SK-N-SH (cell line): ENCODE measurements around the gene ADAP2. TPM values are rescaled to one million over a fixed set of nuclear protein-coding genes. Genes with fewer than 3 reads are reported as not detected.

Source experiments
- CTCF ChIA-PET: fragments of 300-600, 350-600 bp; formaldehyde crosslinking; extraction: SDS; loops from one replicate; lab custom pipeline; 2021; lab: Yijun Ruan, JAX
- POLR2A ChIA-PET: fragments of 350-600 bp; sonication (Branson Sonifier 250); formaldehyde crosslinking; extraction: SDS; loops from one replicate; lab custom pipeline; 2020; ENCODE audit warnings: antibody characterized with exemption, inconsistent platforms; lab: Yijun Ruan, JAX
- DNase-seq: peaks from one replicate; pipeline ENCODE4 v3.0.0; 2012
- H2AFZ ChIP-seq: fragments of 200-600 bp; sonication (generic); 2 replicates; pipeline ENCODE4 v1.8.1; 2016; ENCODE audit warnings: antibody characterized with exemption, mild to moderate bottlenecking, low read depth
- H3F3A ChIP-seq: fragments of 200-600 bp; sonication (generic); replicated peaks from 2 replicates; pipeline ENCODE3; 2016; ENCODE audit warnings: antibody characterized with exemption, mild to moderate bottlenecking; ENCODE audit not compliant: insufficient read depth
- H3K27ac ChIP-seq, 2 experiments: fragments of 200-500 bp in 1 of 2; fragments of 200-600 bp in 1 of 2; sonication (Bioruptor generic) in 1 of 2; sonication (generic), shearing (Covaris generic) in 1 of 2; 2 replicates each; pipeline versions ENCODE4 v1.5.1 to v1.6.1; 2014 to 2016; ENCODE audit warnings: low read depth in 2 of 2, inconsistent platforms in 1 of 2, low read length in 1 of 2, mild to moderate bottlenecking in 1 of 2, mixed read lengths in 1 of 2
- H3K27me3 ChIP-seq: fragments of 200-600 bp; sonication (generic), shearing (Covaris generic); 2 replicates; pipeline ENCODE4 v1.6.1; 2016; ENCODE audit warnings: mixed run types; ENCODE audit not compliant: insufficient read depth
- H3K36me3 ChIP-seq, 2 experiments: fragments of 200-500 bp in 1 of 2; fragments of 200-600 bp in 1 of 2; sonication (Bioruptor generic) in 1 of 2; sonication (generic) in 1 of 2; replicated peaks in 1 of 2; 2 replicates each; pipeline versions ENCODE3 to v1.5.1; 2014 to 2016; ENCODE audit warnings: low read length in 1 of 2, mild to moderate bottlenecking in 1 of 2; ENCODE audit not compliant: insufficient read depth in 2 of 2, control insufficient read depth in 1 of 2
- H3K4me1 ChIP-seq, 2 experiments: fragments of 200-500 bp in 1 of 2; fragments of 200-600 bp in 1 of 2; sonication (Bioruptor generic) in 1 of 2; sonication (generic), shearing (Covaris generic) in 1 of 2; 2 replicates each; pipeline versions ENCODE4 v1.5.1 to v1.6.1; 2014 to 2016; ENCODE audit warnings: low read depth in 1 of 2, low read length in 1 of 2, mixed run types in 1 of 2; ENCODE audit not compliant: insufficient read depth in 2 of 2, control insufficient read depth in 1 of 2
- H3K4me2 ChIP-seq: fragments of 200-600 bp; sonication (generic), shearing (Covaris generic); 2 replicates; pipeline ENCODE4 v1.6.1; 2017; ENCODE audit warnings: mixed run types
- H3K4me3 ChIP-seq, 2 experiments: fragments of 200-500 bp in 1 of 2; fragments of 200-600 bp in 1 of 2; sonication (Bioruptor generic) in 1 of 2; sonication (generic), shearing (Covaris generic) in 1 of 2; 2 replicates each; pipeline versions ENCODE4 v1.5.1 to v1.8.1; 2014 to 2016; ENCODE audit warnings: low read depth in 2 of 2, inconsistent platforms in 1 of 2, low read length in 1 of 2, mild to moderate bottlenecking in 1 of 2, mixed read lengths in 1 of 2, moderate library complexity in 1 of 2
- H3K79me2 ChIP-seq: fragments of 200-600 bp; sonication (generic); 2 replicates; pipeline ENCODE4 v1.8.1; 2017; ENCODE audit warnings: mild to moderate bottlenecking; ENCODE audit not compliant: insufficient read depth
- H3K9ac ChIP-seq: fragments of 200-600 bp; sonication (generic); 2 replicates; pipeline ENCODE4 v1.6.1; 2017; ENCODE audit warnings: mixed run types
- H3K9me2 ChIP-seq: fragments of 200-600 bp; sonication (generic); 2 replicates; pipeline ENCODE4 v1.6.1; 2017; ENCODE audit warnings: mixed run types
- H3K9me3 ChIP-seq: fragments of 200-600 bp; sonication (generic); 2 replicates; pipeline ENCODE4 v1.6.1; 2017; ENCODE audit warnings: mixed run types, mild to moderate bottlenecking, moderate library complexity
- H4K20me1 ChIP-seq: fragments of 200-600 bp; sonication (generic); 2 replicates; pipeline ENCODE4 v1.6.1; 2017; ENCODE audit warnings: mild to moderate bottlenecking, mixed run types; ENCODE audit not compliant: insufficient read depth
- EZH2phosphoT487 ChIP-seq: fragments of 200-600 bp; sonication (generic); IDR thresholded peaks from 2 replicates; pipeline ENCODE4 v1.6.1; 2017; ENCODE audit warnings: low read depth, mixed run types, mild to moderate bottlenecking, antibody characterized with exemption, moderate library complexity, borderline replicate concordance
- FOXM1 ChIP-seq: IDR thresholded peaks from 2 replicates; pipeline ENCODE4 v1.4.0; 2012; ENCODE audit warnings: low read depth, mild to moderate bottlenecking
- GABPA ChIP-seq: IDR thresholded peaks from 2 replicates; pipeline ENCODE4 v1.4.0; 2012; ENCODE audit warnings: low read depth, mild to moderate bottlenecking
- GATA2 ChIP-seq: sonication (generic); formaldehyde crosslinking; IDR thresholded peaks from 2 replicates; pipeline ENCODE4 v1.5.0; 2020; ENCODE audit warnings: mild to moderate bottlenecking, missing genetic modification reagents
- IRF3 ChIP-seq: fragments of 150-350 bp; IDR thresholded peaks from 2 replicates; pipeline ENCODE4 v1.6.1; 2016; ENCODE audit warnings: mild to moderate bottlenecking, low read depth, low read length
- JUND ChIP-seq: IDR thresholded peaks from 2 replicates; pipeline ENCODE4 v1.4.0; 2012
- MAX ChIP-seq: IDR thresholded peaks from 2 replicates; pipeline ENCODE4 v1.4.0; 2012; ENCODE audit warnings: low read depth
- MXI1 ChIP-seq: IDR thresholded peaks from 2 replicates; pipeline ENCODE4 v1.6.1; 2012; ENCODE audit warnings: mild to moderate bottlenecking, low read depth, low read length, improper control_type of control experiment
- POLR2AphosphoS5 ChIP-seq: IDR thresholded peaks from 2 replicates; pipeline ENCODE4 v1.6.1; 2012; ENCODE audit warnings: low read depth, low read length
- RAD21 ChIP-seq: IDR thresholded peaks from 2 replicates; pipeline ENCODE4 v1.6.1; 2012; ENCODE audit warnings: mild to moderate bottlenecking, low read length
- RCOR1 ChIP-seq: fragments of 150-350 bp; IDR thresholded peaks from 2 replicates; pipeline ENCODE4 v1.6.1; 2017; ENCODE audit warnings: antibody characterized with exemption, low read length
- REST ChIP-seq: IDR thresholded peaks from 2 replicates; pipeline ENCODE4 v1.6.1; 2012; ENCODE audit warnings: mild to moderate bottlenecking, low read depth, low read length, moderate library complexity
- RXRA ChIP-seq: IDR thresholded peaks from 2 replicates; pipeline ENCODE4 v1.4.0; 2012; ENCODE audit warnings: low read depth, mild to moderate bottlenecking, borderline replicate concordance
- SIN3A ChIP-seq: IDR thresholded peaks from 2 replicates; pipeline ENCODE4 v1.6.1; 2012; ENCODE audit warnings: low read depth, mild to moderate bottlenecking, low read length, moderate library complexity, borderline replicate concordance
- TCF12 ChIP-seq: IDR thresholded peaks from 2 replicates; pipeline ENCODE4 v1.4.0; 2012
- TEAD4 ChIP-seq: IDR thresholded peaks from 2 replicates; pipeline ENCODE4 v1.4.0; 2012; ENCODE audit warnings: mild to moderate bottlenecking, borderline replicate concordance; ENCODE audit not compliant: insufficient read depth
- USF1 ChIP-seq: IDR thresholded peaks from 2 replicates; pipeline ENCODE4 v1.4.0; 2012; ENCODE audit warnings: low read depth, borderline replicate concordance
- YY1 ChIP-seq: IDR thresholded peaks from 2 replicates; pipeline ENCODE4 v1.4.0; 2012; ENCODE audit warnings: low read depth, mild to moderate bottlenecking
- WGBS: methylation state at CpG from one replicate; pipeline ENCODE4 v1.1.6; 2017; ENCODE audit warnings: low lambda C conversion rate; 5-methylcytosine and 5-hydroxymethylcytosine counted together
- polyA plus RNA-seq, 3 experiments: library from polyadenylated mRNA; depleted of rRNA; stranded (reverse); fragments of >200 nt; gene quantifications; 2 replicates each; pipeline ENCODE4 v1.2.3, GENCODE V29; 2012
- TF ChIP-seq, protein P1 (sequence below): IDR thresholded peaks from 2 replicates; pipeline ENCODE4 v1.4.0; 2012; ENCODE audit warnings: low read depth, borderline replicate concordance
- TF ChIP-seq, protein P2 (sequence below): fragments of 150-350 bp; IDR thresholded peaks from 2 replicates; pipeline ENCODE4 v1.6.1; 2017; ENCODE audit warnings: antibody characterized with exemption, low read length, low read depth, borderline replicate concordance

Gene ADAP2
- polyA plus RNA-seq, 1 of the 3 experiments (the other 2 are of a cell fraction): 0.39 TPM

DNA sequence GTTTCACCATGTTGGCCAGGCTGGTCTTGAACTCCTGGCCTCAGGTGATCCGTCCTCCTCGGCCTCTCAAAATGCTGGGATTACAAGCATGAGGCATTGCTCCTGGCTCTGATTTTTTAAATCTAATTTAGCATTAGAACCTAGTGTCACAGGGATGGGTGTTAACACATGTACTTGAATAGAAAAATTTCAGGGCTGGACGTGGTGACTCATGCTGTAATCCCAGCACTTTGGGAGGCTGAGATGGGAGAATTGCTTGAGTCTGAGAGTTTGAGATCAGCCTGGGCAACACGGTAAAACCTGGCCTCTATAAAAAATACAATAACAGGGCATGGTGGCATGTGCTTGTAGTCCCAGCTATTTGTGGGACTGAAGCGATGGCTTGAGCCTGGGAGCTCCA, 43.1 kb downstream of the ADAP2 start:
- H3K9me3 ChIP-seq: no peaks in the 10 kb centered on the region
- H3K4me3 ChIP-seq: no peak overlapping the region
- no peaks in the 10 kb centered on the region for H3K27me3 ChIP-seq
- ChIA-PET CTCF (no interaction called here), POLR2A (no interaction called here)
- WGBS: 82% methylated on average over 5 of the region's 5 CpGs
- no peaks in the 10 kb centered on the region for H3K36me3 ChIP-seq
- DNase-seq: no peak
- H3K4me2 ChIP-seq: no peak overlapping the region
- no peaks in the 10 kb centered on the region for H3K9me2 ChIP-seq
- no peaks in the 10 kb centered on the region for H3K4me1 ChIP-seq
- no peak overlapping the region for H3K27ac ChIP-seq
- H3K79me2 ChIP-seq: no peaks in the 10 kb centered on the region
- no peak overlapping the region for H2AFZ ChIP-seq
- no peaks in the 10 kb centered on the region for H3F3A ChIP-seq
- no peaks in the 10 kb centered on the region for H4K20me1 ChIP-seq
- H3K9ac ChIP-seq: no peak overlapping the region
- no peak for TF ChIP-seq RAD21
- TF ChIP-seq TEAD4: no peak
- no peak for TF ChIP-seq JUND

GRCh38 chr17:30965686-30966085, 43.9 kb downstream of the ADAP2 start:
- H3K4me3 ChIP-seq: no peak overlapping the region
- no peaks in the 10 kb centered on the region for H3K9me2 ChIP-seq
- 74% methylated on average over 3 of the region's 3 CpGs for WGBS
- TF ChIP-seq GATA2 (no peak), RAD21 (no peak), TCF12 (no peak), POLR2AphosphoS5 (no peak), SIN3A (no peak), RXRA (no peak), GABPA (no peak), MAX (no peak), EZH2phosphoT487 (no peak), RCOR1 (no peak), USF1 (no peak), FOXM1 (no peak), IRF3 (no peak), YY1 (no peak), TEAD4 (no peak), REST (no peak), MXI1 (no peak)
- TF ChIP-seq, protein P1, sequence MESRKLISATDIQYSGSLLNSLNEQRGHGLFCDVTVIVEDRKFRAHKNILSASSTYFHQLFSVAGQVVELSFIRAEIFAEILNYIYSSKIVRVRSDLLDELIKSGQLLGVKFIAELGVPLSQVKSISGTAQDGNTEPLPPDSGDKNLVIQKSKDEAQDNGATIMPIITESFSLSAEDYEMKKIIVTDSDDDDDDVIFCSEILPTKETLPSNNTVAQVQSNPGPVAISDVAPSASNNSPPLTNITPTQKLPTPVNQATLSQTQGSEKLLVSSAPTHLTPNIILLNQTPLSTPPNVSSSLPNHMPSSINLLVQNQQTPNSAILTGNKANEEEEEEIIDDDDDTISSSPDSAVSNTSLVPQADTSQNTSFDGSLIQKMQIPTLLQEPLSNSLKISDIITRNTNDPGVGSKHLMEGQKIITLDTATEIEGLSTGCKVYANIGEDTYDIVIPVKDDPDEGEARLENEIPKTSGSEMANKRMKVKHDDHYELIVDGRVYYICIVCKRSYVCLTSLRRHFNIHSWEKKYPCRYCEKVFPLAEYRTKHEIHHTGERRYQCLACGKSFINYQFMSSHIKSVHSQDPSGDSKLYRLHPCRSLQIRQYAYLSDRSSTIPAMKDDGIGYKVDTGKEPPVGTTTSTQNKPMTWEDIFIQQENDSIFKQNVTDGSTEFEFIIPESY: no peak
- TF ChIP-seq, protein P2, sequence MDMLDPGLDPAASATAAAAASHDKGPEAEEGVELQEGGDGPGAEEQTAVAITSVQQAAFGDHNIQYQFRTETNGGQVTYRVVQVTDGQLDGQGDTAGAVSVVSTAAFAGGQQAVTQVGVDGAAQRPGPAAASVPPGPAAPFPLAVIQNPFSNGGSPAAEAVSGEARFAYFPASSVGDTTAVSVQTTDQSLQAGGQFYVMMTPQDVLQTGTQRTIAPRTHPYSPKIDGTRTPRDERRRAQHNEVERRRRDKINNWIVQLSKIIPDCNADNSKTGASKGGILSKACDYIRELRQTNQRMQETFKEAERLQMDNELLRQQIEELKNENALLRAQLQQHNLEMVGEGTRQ: no peak
- ChIA-PET CTCF (no interaction called here), POLR2A (no interaction called here)
- H3K4me2 ChIP-seq: no peak overlapping the region
- H2AFZ ChIP-seq: no peak overlapping the region
- H3K9me3 ChIP-seq: no peaks in the 10 kb centered on the region
- no peaks in the 10 kb centered on the region for H3K27me3 ChIP-seq
- no peak overlapping the region for H3K9ac ChIP-seq
- H3K4me1 ChIP-seq: no peaks in the 10 kb centered on the region
- no peaks in the 10 kb centered on the region for H3F3A ChIP-seq
- no peak for DNase-seq
- H3K79me2 ChIP-seq: no peaks in the 10 kb centered on the region
- no peak overlapping the region for H3K27ac ChIP-seq
- H3K36me3 ChIP-seq: no peaks in the 10 kb centered on the region
- H4K20me1 ChIP-seq: no peaks in the 10 kb centered on the region
